ENCODE measurements around the gene LHX5.

Gene LHX5

DNA sequence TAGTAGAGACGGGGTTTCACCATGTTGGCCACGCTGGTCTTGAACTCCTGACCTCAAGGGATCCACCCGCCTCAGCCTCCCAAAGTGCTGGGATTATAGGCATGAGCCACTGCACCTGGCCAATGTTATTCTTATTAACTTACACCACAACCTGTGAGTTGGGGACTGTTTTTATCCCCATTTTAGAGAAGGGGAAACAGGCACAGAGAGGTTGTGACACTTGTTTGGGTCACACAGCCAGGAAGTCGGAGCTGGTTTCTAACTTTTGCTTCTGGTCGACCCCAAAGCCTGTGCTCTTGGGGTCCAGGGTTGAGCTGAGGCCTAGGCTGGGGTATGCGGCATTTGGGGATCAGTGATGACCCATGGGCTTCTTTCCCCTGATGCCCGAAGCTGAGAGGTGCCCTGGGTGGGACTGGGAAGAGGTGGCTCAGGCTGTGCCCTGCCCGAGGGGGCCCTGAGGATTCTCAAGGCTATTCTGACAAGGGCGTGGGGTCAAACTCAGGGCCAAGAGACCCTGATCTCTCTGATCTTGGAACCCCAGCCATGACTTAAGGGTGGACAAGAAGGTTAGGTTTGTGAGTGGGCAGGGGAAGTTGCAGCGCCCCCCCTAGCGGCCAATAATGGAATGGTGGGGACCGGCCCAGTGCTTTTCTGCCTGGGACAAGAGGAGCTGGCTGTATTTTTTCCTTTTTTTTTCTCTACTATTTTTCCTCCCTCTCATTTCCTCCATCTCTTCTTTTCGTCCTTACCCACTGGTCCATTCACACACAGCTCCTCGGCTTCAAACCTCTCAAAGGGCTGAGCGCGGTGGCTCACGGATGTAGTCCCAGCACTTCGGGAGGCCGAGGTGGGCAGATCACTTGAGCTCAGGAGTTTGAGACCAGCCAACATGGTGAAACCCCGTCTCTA, 46.5 kb downstream of the LHX5 start:
- DNase-seq: peak; percentile 92
- in situ Hi-C loops (cut with MboI; ENCODE audit: low pct_unique_long_range_greater_than_20kb, low sequenced_read_pairs): no loop called here

DNA sequence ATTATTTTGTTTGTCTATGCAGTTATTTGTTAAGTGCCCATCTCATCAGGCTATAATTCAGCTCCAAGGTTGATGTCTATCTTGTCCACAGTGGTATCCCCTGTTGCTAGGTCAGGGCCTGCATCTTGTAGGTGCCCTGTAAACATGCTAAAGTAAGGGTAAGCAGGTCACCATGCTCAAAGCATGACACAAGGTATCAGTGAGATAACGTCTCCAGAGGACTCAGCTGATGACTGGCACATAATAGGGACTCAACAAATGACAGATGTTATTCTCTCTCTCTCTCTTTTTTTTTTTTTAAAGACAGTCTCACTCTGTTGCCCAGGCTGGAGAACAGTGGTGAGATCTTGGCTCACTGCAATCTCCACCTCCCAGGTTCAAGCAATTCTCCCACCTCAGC, 47.2 kb downstream of the LHX5 start:
- DNase-seq: no peak
- in situ Hi-C loops (cut with MboI; ENCODE audit: low pct_unique_long_range_greater_than_20kb, low sequenced_read_pairs): no loop called here

DNA sequence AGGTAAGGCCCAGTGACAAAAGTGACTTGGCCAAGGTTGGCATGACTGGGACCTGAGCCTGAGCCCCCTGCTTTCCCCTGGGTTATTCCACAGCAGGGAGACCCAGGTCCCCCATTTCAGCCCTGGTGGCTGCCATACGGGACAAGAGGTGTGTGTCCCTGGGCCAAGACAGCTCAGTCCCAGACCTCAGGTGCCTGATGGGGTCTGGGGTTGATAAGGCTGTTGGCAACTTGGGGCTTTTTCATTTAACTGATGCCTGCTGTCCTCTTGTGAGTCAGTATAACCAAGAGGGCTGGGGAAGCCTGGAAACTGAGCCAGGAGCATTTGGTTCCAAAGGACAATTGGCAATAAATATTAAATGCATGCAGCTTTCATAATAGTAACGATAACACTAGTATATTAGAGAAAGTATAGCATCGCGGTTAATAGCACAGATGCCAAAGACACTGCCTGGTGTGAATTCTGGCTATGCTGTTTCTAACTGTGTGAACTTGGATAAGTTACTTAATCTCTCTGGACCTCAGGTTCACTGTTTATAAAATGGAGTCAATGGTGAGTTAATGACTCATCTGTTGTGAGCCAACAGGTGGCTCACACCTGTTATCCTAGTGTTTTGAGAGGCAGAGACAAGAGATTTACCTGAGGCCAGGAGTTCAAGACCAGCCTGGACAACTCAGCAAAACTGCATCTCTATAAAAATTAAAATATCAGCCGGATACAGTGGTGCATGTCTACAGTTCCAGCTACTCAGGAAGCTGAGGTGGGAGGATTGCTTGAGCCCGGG, 48.6 kb downstream of the LHX5 start:
- in situ Hi-C loops (cut with MboI; ENCODE audit: low pct_unique_long_range_greater_than_20kb, low sequenced_read_pairs): no loop called here
- DNase-seq: no peak

DNA sequence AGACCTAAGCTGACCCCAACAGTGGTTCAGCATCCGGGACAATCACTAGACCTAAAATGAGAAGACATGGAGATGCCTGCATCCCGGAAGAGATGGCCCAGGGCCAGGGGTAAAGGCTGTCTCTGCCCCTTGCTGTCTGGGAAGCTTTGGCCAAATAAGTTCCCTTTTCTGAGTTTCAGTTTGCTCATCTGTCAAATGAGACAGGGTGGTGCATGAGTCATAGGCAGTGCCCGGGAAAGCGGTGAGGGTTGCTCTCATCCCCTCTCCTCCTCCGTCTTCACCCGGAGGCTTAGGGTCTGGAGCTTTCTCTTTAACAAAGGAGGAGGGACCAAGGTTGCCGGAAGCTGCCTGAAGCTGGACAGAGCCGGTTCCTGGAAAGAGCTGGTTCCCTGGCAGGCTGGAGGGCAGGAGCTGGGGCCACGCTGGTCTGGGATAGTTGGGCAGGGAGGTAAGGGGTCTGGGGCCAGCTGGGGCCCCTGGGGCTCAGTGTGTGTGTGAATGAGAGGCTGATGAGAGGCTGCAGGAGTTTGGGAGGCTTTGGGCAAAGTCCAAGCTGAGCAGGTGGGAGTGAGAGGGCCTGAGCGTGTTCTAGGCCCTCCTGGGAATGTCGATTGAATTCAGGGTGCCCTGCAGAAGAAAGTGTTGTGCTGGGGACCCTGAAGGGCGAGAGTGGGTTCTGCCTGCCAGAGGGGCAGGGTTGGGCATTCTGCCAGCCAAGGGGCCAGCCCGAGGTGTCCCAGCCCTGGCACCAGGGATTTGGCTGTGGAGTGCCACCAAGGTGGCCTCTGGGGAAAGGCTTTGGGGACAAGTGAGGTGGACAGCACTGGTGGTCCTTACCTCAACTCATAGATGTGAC, 49.4 kb downstream of the LHX5 start, which contains the start of gene SDSL:
Gene SDSL, plus strand, starts transcription at position 351 of the 856 bp plus-strand sequence. CDS start 5,603 bp downstream, outside the sequence.
- DNase-seq: peak; percentile 98
- in situ Hi-C loops (cut with MboI; ENCODE audit: low pct_unique_long_range_greater_than_20kb, low sequenced_read_pairs): no loop called here

DNA sequence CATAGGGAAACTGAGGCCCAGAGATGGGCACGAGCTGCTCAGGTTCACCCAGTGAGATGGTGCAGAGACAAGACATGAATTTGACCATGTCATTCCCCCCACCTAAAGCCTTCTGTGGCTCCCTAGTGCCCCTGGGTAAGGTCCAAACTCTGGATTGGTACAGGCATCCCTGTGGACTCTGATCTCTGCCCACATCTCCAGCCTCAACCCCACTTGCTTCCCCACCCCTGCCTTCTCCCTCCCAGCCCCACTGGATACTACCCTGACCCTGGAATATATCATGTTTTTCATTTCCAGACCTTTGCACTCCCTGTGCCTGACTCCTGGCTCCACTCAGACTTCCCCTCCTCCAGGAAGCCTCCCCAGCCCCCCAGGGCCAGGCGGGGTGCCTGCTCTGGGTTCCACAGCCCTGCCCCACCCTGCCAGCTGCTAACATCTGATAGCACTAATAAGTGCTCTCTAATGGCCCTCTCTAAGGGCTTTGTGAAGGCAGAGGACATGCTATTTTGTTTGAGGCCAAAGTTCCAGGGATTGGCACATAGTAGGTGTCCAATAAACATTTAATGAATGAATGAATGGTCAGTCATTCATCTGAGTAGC, 50.6 kb downstream of the LHX5 start:
- in situ Hi-C loops (cut with MboI; ENCODE audit: low pct_unique_long_range_greater_than_20kb, low sequenced_read_pairs): no loop called here
- no peak for DNase-seq

DNA sequence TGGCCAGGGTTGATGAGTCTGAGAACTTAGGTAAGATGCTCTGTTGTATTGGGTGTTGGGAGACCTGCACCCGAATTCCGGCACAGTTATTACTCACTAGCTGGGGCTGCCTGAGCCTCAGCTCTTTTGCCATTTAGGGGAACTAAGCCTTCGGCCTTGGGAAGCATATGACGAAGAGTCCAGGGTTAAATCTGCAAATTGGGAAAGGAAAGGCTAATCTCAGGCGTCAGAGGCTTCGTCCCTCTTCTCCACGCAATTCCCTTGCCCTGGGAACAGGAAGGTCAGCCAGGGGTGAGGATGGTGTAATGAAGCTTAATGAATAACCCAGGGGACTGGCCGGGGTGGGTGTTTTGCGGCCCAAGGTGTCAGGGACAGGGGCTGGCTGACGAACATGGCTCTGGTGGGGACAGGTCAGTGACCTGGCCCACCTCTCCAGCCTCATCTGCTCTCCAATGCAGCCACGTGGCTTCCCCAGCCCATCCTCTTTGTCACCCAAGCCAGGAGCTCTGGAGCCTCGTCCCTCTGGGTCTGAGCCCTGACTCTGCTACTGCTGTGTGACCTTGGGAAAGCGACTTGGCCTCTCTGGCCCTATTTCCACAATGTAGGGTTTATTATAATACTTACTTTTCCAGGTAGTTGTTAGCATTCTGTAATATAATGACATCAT, 53.3 kb downstream of the LHX5 start:
- DNase-seq: no peak
- in situ Hi-C loops (cut with MboI; ENCODE audit: low pct_unique_long_range_greater_than_20kb, low sequenced_read_pairs): no loop called here

DNA sequence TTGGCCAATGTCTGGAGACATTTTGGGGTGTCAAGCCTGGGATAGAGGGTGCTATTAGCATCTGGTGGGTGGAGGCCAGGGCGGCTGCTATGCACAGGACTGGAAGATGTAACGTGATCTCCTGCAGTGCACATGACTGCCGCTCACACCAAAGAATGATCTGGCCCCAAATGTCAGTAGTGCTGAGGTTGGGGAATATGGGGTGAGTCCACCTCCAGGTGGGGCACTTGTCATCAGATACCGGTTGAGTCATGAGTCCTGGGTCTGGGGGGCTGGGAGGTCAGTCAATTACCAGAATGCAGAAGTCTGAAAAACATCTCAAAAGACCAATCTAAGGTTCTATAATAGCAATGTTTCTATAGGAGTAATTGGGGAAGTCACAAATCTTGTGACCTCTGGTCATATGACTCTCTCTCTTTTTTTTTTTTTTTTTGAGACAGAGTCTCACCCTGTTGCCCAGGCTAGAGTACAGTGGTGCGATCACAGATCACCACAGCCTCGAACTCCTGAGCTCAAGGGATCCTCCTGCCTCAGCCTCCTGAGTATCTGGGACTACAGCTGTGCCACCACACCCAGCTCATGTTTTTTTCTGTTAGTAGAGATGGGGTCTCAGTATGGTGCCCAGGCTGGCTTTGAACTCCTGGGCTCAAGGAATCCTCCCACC, 55.4 kb downstream of the LHX5 start:
- peak; percentile 69 for DNase-seq
- in situ Hi-C loops (cut with MboI; ENCODE audit: low pct_unique_long_range_greater_than_20kb, low sequenced_read_pairs): no loop called here

DNA sequence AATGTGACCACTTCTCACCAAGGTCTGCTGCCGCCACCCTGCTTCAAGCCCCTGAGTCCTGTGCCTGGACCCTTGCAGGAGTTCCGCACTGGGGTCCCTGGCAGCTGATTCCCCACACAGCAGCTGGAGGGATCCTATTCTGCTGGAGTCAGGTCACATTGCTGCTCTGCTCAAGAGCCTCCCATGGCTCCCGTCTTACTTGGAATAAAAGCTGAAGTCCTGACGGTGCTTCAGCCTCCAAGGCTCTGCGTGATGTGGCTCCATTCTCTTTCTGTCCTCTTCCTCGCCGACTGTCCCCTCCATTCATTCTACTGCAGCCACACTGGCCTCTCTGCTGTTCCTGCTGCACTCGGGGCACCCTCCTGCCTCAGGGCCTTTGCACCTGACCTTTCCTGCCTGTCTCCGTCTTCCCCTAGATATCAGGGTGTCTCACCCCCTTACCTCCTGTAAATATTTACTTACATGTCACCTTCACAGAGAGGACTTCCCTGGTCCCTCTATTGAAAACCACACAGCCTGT, 57.1 kb downstream of the LHX5 start:
- no peak for DNase-seq
- in situ Hi-C loops (cut with MboI; ENCODE audit: low pct_unique_long_range_greater_than_20kb, low sequenced_read_pairs): no loop called here

DNA sequence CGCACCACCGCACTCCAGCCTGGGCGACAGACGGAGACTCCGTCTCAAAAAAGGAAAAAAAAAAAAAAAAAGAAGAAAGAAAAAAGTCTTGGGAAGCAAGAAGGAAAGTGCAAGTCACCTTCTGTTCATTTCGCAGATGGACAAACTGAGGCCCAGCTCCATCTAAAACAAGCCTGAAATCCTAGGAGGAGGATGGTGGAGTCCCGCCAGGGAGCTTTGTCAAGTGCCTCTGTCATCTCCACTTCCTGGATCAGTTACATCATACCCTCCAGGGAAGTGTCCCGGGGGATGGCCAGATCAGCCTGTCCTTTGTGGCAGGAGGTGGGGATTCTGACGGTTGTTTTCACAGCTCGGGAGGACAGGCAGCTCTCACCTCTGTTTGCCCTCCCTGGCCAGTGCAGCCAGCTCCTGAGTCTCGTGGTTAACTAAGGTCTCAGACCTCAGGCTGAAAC, 58.2 kb downstream of the LHX5 start:
- DNase-seq: no peak
- in situ Hi-C loops (cut with MboI; ENCODE audit: low pct_unique_long_range_greater_than_20kb, low sequenced_read_pairs): no loop called here
